Thyroid gland (tissue), 4 donors: Measurements from ENCODE around the gene TOPORS. TPM values are rescaled to one million over a fixed set of nuclear protein-coding genes. Genes with fewer than 3 reads are reported as not detected.

Experiments
- DNase-seq, 2 donors: peaks; one replicate each; pipeline ENCODE4 v3.0.0-alpha.2; 2019
- H3K27ac ChIP-seq, 3 donors: fragments of 200-600 bp; sonication (generic); 1 replicate in 2 of 3; 2 replicates in 1 of 3; pipeline ENCODE4 v1.5.1; 2016 to 2019; ENCODE audit warnings: mild to moderate bottlenecking in 1 of 3, moderate library complexity in 1 of 3
- H3K27me3 ChIP-seq: fragments of 200-600 bp; sonication (generic); one replicate; pipeline ENCODE4 v1.5.1; 2019
- H3K36me3 ChIP-seq, 2 donors: fragments of 200-600 bp; sonication (generic); one replicate each; pipeline ENCODE4 v1.5.1; 2016 to 2019
- H3K4me1 ChIP-seq, 2 donors: fragments of 200-600 bp; sonication (generic); one replicate each; pipeline ENCODE4 v1.5.1; 2017 to 2019
- H3K4me3 ChIP-seq, 3 donors: fragments of 200-600 bp; sonication (generic); replicated peaks in 1 of 3; 1 replicate in 2 of 3; 2 replicates in 1 of 3; pipeline ENCODE4 v1.5.1; 2016; ENCODE audit warnings: mild to moderate bottlenecking in 1 of 3
- H3K9me3 ChIP-seq: fragments of 200-600 bp; sonication (generic); one replicate; pipeline ENCODE4 v1.5.1; 2017
- POLR2A ChIP-seq, 2 donors: fragments of 450-650 bp; IDR thresholded peaks; one replicate each; pipeline ENCODE4 v1.6.1; 2017; ENCODE audit warnings: antibody characterized with exemption in 2 of 2, mild to moderate bottlenecking in 2 of 2, moderate library complexity in 1 of 2
- WGBS, 2 donors: methylation state at CpG; one replicate each; pipeline ENCODE4 v1.1.5; 2017; 5-methylcytosine and 5-hydroxymethylcytosine counted together
- intact Hi-C: fragments of 100-400 bp; cut with DNase I; formaldehyde crosslinking; loops from one replicate; pipeline ENCODE4 v1.15.1; 2023
- total RNA-seq, 4 donors: library from RNA; depleted of rRNA; stranded (reverse); fragments of >200 nt; gene quantifications; one replicate each; pipeline ENCODE4 v1.2.3, GENCODE V29; 2016
- TF ChIP-seq, protein P1 (sequence below), 6 experiments: fragments of 200-600 bp in 3 of 6; fragments of 450-650 bp in 3 of 6; sonication (generic) in 3 of 6; IDR thresholded peaks; one replicate each; pipeline ENCODE4 v1.5.1; 2016 to 2019; ENCODE audit warnings: antibody characterized with exemption in 6 of 6, mild to moderate bottlenecking in 2 of 6, inconsistent platforms in 1 of 6, moderate library complexity in 1 of 6

TOPORS gene
- total RNA-seq, 4 donors from 2014 or later: 23.7 to 31.8 (median 28.8) TPM

DNA sequence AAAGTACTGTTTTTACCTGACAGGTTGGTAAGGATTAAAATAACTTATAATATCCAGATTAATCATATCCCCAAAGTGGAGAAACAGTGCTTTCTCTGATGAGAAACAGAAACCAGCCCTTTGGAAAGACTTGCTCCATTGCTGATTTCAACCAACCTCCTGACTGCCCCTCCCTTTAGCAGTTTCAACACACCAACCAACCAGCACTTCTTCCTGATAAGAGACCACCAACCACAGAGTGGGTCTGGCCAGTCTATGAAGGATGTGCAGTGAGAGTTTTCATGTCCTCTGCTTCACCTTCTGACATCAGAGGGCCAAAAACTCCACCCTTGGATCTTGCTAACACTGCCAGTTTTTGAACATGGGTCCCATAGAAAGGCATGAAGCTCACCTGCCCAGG lies 54.5 kb downstream of the TOPORS start:
- TF ChIP-seq, protein P1, sequence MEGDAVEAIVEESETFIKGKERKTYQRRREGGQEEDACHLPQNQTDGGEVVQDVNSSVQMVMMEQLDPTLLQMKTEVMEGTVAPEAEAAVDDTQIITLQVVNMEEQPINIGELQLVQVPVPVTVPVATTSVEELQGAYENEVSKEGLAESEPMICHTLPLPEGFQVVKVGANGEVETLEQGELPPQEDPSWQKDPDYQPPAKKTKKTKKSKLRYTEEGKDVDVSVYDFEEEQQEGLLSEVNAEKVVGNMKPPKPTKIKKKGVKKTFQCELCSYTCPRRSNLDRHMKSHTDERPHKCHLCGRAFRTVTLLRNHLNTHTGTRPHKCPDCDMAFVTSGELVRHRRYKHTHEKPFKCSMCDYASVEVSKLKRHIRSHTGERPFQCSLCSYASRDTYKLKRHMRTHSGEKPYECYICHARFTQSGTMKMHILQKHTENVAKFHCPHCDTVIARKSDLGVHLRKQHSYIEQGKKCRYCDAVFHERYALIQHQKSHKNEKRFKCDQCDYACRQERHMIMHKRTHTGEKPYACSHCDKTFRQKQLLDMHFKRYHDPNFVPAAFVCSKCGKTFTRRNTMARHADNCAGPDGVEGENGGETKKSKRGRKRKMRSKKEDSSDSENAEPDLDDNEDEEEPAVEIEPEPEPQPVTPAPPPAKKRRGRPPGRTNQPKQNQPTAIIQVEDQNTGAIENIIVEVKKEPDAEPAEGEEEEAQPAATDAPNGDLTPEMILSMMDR (IDR thresholded peaks at IDR 0.05): no peak
- TF ChIP-seq POLR2A (IDR thresholded peaks at IDR 0.05): no peak

DNA sequence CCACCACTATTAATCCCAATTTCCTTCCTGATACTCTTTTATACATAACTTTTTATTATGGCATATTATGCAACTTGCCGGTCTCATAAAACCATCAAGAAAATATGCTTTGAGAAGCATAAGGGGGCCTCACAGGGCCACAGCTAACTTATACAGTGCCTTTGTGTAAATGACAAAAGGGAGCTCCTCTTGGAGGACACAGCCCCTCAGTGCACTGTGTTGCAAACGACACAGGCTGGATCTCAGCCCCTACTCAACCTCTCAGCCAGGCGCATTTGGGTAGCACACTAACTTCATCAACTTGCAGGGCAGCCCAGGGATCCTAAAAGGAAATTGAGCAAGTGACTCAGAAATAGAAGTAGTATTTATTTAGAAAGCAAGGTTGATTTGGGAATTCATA lies 61.8 kb downstream of the TOPORS start:
- 82 to 85% methylated on average over 3 of the region's 3 CpGs for WGBS, 2 donors
- intact Hi-C loops: no loop called here
- H3K4me1 ChIP-seq: no peaks in the 10 kb centered on the region
- no peak for DNase-seq
- H3K4me3 ChIP-seq: no peak overlapping the region
- no peak overlapping the region for H3K27ac ChIP-seq
- no peak for TF ChIP-seq POLR2A (IDR thresholded peaks at IDR 0.05)
- TF ChIP-seq, protein P1 (IDR thresholded peaks at IDR 0.05): no peak
- peaks cover 8 to 9% of the 10 kb centered on the region in 2 donors for H3K36me3 ChIP-seq
- H3K9me3 ChIP-seq: no peaks in the 10 kb centered on the region
- H3K27me3 ChIP-seq: no peaks in the 10 kb centered on the region

More for the DNA sequence above, 54.5 kb downstream of the TOPORS start:
- Histone ChIP-seq H3K9me3 (no peaks in the 10 kb centered on the region), H3K36me3 (peaks cover 0 to 3% of the 10 kb centered on the region in 2 donors), H3K4me1 (no peaks in the 10 kb centered on the region), H3K27ac (no peak overlapping the region), H3K4me3 (no peak overlapping the region), H3K27me3 (no peaks in the 10 kb centered on the region)
- DNase-seq: no peak
- intact Hi-C loops: no loop called here

Other genes with a start within 250 kb of the TOPORS start
- 10 to 100 TPM; 44.6 to 57.6 (median 45.3) TPM for gene ACO1, start 167.9 kb downstream of the TOPORS start, total RNA-seq
- gene RIGI, start 26.4 kb downstream of the TOPORS start, total RNA-seq: 10 to 100 TPM in 3 of 4 donors, 1 to 10 TPM in 1; 7.9 to 10.3 (median 10.2) TPM
- 10 to 100 TPM in 2 of 4 donors, 1 to 10 TPM in 2; 1.3 to 23.9 (median 9.9) TPM for gene SMIM27, start 259 bp downstream of the TOPORS start, total RNA-seq
- 10 to 100 TPM; 19.1 to 78.2 (median 57.9) TPM for gene NDUFB6, start 20.6 kb upstream of the TOPORS start, total RNA-seq
- gene TAF1L, start 83.1 kb upstream of the TOPORS start, total RNA-seq: under 1 TPM in 2 of 4 donors, not detected in 2; 0.11 to 0.13 TPM
- not detected for gene TMEM215, start 231.0 kb upstream of the TOPORS start, total RNA-seq